Activated CD8-positive, alpha-beta memory T cell treated with anti-CD3 and anti-CD28 coated beads for 4 hours (primary cell): ENCODE measurements around the gene RANGAP1.
A peak's percentile ranks its signal among the peaks of the same experiment; 100 is the strongest.
"Not testable (repeated sequence)": the region's sequence is repeated elsewhere in the genome, so short reads cannot be mapped to it uniquely, and the experiment has no call there.

Experiments used
- DNase-seq, 2 donors: peaks; one replicate each; pipeline ENCODE4 v3.0.0-alpha.2; 2020; ENCODE audit warnings: low read depth in 2 of 2

RANGAP1 gene

DNA sequence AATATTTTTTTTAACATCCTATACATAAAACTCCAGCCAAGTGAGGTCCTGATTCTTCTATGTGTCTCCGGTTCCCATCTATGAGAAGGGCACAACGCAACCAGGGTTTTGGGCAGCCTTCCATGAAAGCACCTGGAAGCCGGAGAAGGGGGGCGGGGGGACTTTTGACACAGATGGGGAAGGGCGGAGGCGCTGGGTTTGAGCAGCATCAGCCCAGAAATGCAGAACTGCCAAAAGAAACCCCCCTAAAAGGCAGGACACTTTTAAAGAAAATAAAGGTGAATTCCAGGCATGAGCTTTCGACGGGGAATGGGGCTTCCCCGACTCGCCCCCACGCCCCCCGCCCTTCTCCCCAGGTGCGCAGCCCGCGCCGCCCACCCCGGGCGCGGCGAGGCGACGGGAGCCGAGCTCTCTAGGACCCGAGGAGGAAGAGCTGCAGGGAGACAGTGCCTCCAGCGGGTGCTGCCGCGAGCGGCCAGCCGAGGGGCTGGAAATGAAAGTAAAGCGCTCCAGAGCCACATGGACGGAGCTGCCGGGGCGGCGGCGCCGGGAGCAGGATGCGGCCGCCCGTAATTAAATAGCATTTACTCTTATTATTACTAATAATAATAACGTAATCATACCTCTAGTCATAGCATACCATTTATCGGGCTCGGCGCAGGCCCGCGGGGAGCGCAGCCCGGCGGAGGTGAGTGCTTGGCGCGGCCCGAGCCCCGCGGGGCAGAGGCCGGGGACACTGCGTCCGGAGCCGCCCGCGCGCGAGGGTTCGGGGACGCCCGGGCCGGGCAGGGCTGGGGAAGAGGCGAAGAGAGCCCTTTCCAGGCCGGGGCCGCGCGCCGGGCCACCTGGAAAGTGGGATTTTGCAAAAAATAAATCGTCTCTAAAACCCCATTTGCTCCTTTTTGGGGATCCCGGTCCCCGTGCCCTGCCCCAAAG, 15.4 kb upstream of the RANGAP1 start, which contains the start of gene ZC3H7B:
Gene ZC3H7B (plus strand): TSS at position 441 of the 936 bp plus-strand sequence. CDS start 19,136 bp downstream, outside the sequence.
- peak; percentile 62 to 75 for DNase-seq

DNA sequence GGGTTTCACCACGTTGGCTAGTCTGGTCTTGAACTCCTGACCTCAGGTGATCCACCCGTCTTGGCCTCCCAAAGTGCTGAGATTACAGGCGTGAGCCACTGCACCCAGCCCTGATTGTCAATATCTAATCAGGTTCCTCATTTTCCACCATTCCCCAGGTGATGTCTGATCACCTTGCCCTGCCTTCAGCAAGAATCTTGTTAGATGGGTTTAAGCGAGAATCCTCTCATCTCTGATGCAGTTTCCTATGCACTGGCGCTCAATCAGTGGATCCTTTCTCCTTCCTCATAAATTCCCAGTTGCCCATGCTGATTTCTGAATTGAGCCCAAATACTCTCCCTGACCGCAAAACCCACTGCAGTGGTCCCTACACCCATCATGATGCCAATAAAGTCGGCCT, 14.7 kb upstream of the RANGAP1 start:
- DNase-seq: no peak

DNA sequence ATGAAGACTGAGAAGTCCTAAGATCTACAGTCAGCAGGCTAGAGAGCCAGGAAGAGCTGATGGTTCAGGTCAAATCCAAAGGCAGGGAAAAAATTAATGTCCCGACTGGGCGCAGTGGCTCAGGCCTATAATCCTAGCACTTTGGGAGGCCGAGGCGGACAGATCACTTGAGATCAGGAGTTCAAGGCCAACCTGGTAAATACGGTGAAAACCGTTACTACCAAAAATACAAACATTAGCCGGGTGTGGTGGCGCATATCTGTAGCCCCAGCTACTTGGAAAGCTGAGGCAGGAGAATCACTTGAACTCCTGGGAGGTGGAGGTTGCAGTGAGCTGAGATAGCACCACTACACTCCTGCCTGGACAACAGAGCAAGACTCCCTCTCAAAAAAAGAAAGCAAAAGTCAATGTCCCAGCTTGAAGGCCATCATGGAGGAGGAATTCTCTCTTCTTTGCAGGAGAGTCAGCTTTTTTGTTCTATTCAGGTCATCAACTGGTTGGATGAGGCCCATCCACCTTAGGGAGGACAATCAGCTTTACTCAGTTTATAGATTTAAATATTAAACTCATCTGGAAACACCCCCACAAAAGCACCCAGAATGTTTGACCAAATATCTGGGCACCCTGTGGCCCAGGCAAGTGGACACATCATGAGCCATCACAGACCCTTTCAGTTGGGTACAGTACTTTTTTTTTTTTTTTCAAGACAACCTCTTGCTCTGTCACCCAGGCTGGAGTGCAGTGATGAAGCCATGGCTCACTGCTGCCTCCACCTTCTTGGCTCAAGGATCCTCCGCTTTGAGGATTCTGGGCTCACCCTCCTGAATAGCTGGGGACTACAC, 11.1 kb upstream of the RANGAP1 start:
- no peak for DNase-seq

DNA sequence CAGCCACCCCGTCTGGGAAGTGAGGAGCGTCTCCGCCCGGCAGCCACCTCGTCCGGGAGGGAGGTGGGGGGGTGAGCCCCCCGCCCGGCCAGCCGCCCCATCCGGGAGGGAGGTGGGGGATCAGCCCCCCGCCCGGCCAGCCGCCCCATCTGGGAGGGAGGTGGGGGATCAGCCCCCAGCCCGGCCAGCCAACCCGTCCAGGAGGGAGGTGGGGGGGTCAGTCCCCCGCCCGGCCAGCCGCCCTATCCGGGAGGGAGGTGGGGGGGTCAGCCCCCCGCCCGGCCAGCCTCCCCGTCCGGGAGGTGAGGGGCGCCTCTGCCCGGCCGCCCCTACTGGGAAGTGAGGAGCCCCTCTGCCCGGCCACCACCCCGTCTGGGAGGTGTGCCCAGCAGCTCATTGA, 8.8 kb upstream of the RANGAP1 start:
- DNase-seq: not testable (repeated sequence)

DNA sequence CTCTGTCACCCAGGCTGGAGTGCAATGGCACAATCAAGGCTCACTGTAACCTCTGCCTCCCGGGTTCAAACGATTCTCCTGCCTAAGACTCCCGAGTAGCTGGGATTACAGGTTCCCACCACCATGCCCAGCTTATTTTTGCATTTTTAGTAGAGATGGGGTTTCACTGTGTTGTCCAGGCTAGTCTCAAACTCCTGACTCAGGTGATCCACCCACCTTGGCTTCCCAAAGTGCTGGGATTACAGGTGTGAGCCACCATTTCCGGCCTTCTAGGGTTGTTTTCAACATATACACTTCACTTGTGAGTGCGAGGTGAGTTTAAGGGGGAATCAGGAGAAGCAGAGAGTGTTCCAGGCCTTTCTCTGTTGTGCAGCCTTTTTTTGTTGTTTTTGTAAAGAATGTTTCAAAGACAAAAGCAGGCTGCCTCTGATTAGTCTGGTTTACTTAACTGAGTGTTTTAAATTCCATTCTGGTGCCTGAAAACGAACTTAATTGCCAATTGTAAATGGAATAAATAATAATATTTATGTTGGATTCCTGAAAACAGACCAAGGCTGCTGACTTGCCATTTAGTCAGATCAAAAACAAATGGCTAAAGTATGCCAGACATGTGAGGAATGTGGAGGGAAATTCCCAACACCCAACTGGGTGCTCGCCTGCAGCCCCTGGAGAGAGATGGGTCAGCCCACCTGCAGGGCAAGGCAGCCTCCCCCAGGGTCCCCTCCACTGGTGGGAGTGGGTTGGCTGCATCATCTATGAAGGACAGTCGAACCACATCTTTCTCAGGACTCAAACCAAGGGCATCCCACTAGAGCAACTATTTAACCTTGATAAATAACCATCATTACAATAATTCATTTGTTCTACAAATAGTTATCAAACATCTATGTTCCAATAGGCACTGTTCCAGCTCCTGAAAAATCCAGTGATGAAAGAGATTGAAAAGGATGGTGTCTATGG, 4.6 kb upstream of the RANGAP1 start:
- no peak for DNase-seq

DNA sequence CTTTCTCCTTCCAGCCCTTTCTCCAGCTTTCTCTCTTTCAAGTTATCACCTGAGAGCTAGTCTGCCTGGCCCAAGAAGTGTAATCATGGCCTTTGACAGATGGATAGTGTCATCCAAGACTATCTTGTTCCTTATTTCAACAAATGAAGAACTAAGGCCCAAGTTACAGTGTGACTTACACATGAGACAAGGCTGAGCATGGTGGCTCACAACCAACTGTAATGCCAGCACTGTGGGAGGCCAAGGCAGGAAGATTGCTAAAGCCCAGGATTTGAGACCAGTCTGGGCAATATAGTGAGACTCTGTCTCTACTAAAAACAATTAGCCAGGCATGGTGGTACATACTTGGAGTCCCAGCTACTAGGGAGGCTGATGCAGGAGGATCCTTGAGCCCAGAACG, 3.7 kb upstream of the RANGAP1 start:
- DNase-seq: no peak

DNA sequence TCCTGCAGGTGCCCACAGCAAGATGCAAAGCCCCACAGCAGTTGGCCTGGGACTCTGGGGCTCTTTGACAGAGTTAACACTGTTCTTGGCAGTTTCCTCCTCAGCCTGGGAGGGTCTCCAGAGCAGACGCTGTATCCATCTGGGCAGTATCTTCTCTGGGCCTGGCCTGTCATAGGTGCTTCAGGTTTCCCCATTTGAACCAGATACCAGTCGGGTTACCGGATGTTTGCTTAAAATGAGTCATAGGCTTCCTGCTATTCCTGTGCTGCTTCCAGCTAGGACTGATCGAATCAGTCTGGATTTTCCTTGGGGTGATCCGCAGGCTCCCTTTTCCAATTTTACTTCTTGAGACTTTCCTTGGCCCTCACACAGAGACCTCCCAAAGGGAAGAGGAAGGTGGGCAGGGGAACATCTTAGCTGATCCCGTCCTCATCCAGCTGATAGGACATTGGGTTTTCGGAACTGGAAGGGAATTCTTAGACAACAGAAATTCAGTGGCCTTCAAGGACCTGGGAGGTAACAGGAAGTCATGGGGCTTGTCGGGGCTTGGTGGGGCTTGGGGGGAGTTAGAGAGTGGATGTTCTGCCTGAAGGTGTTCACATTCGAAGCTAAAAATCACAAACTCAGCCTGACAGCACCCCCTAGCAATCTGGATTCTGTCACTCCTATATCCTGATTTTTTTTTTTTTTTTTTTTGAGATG, 2.4 kb upstream of the RANGAP1 start:
- DNase-seq: no peak

DNA sequence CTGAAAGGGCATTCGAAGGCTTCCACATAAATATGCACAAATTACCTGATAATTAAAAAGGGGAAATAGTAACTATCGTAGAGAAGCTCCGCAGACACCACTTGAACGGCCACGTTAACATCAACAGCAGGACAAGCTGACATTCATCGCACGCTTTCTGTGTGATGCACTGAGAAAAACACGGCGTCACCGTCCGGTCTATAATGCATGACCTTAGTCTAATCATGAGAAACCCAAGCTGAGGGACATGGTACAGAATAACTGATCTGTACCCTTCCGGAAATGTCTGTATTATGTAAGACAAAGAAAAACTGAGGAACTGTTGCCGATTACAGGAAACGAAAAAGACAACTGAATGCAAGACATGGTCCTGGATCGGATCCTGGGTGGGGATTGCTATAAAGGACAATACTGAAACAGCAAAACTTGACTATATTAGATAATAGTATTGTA, 678 bp upstream of the RANGAP1 start:
- peak in 1 of 2 donors; percentile 13 for DNase-seq

DNA sequence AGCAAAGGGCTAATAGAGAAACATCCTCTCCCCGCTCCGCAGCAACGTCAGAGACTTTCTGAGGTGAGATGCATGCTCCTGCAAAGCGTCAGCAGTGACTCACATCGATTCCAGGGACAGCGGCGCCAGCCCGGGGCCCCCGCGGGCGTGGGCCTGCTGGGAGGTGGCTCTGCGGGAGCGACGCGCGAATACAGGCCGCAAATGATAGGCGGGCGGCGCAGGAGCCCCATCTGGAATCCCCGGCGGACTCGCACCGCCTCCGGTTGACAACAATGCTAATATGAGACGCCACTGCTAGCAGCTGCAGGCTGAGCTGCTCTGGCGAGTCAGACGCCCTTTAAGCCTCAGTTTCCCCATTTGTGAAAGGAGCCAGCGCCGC, 557 bp downstream of the RANGAP1 start:
- peak; percentile 64 to 79 for DNase-seq

DNA sequence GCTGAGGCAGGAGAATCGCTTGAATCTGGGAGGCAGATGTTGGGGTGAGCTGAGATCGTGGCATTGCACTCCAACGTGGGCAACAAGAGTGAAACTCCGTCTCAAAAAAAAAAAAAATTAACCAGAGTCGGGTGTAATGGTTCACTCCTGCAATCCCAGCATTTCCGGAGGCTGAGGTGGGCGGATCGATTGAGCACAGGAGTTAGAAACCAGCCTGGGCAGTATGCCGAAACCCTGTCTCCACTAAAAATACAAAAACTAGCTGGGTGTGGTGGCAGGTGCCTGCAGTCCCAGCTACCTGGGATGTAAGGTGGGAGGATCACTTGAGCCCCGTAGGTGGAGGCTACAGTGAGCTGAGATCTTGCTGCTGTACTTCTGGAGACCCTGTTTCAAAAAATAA, 1.5 kb downstream of the RANGAP1 start:
- no peak for DNase-seq

DNA sequence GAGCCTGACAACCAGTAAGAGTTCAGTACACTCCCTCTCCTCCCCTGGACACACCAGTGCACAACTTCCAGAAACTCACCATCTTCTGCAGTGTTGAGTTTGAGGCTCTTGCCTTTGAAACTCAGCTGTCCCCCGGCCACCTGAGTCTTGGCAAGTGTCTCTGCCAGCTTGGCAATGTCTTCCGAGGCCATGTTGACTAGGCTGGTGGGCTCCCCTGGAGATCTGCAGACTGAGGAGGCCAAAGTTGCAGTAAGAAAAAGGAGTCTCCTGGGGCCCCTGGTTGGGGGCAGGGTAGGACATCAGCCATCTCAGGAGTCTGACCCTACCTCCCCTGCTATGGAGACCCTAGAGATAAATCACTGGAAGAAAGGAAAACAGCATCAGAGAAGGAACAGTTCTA, 5.1 kb downstream of the RANGAP1 start:
- no peak for DNase-seq

DNA sequence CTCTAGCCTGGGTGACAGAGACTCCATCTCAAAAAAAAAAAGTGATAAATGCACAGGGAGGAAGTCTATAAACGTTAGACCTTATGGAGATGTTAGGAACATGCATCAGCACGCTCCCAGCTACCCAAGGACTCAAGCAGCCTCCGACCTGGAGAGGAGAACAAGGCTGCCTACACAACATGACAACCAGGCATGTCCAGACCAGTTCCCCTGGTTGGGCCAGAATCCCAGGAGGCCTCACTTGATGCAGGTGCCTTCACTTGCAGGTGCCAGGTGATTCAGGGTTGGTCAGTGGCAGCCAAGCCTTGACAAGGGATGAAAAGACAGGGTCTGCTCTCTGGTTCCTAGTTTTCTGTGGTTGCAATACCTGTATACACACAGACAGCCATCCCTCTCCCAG, 5.9 kb downstream of the RANGAP1 start:
- no peak for DNase-seq

DNA sequence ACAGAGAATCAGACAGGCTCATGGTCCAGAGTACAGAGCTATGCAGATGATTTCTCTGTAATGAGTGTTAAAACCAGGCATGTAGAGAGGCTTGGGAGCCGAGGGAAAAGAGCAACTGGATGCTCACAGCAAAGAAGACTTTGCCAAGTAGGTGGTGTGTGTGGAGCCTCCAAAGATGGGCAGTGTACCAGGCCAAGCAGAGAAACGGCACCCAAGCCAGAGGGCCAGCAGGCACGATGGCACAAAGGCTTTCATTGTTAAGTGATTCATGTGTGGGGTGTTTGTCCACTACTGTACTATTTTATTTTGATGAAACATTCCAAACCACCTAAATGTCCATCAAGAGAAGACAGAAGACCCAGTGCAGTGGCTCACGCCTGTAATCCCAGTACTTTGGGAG, 11.1 kb downstream of the RANGAP1 start:
- DNase-seq: no peak

DNA sequence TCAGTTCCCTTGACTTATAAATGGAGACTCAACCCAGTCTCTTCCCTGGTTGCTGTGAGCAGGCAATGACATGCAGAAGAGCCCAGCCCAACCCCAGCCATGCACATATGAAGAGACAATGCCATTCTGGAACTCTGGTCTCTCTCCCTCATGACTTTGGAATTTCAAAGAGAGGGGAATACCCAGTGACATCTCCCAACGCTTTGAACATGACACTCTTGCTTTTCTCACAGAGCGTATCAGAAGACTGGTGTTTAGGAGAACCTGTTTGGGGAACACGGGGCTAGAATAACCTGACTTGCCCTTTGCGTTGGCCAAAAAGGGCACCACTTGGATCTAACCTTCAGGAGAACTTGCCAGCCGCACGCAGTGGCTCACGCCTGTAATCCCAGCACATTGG, 12.9 kb downstream of the RANGAP1 start:
- no peak for DNase-seq

DNA sequence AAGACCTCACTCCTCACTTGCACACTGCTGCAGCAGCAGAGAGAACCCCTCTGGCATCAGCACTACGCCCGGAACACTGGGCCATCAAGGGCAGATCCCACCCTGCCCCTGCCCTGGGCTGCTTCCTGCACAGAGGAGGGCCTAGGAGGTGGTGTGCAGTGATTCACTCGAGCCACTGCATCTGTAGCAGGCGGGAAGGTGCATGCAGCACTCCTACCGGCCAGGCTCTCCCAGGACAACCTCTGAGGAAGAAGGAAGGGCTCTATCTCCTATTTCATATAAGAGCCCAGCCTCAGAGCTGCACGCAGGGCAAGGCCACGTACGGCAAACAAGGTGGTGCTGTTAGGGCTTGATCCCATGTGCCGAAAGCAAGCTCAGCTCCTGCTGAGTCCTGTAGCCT, 14.2 kb downstream of the RANGAP1 start:
- no peak for DNase-seq

DNA sequence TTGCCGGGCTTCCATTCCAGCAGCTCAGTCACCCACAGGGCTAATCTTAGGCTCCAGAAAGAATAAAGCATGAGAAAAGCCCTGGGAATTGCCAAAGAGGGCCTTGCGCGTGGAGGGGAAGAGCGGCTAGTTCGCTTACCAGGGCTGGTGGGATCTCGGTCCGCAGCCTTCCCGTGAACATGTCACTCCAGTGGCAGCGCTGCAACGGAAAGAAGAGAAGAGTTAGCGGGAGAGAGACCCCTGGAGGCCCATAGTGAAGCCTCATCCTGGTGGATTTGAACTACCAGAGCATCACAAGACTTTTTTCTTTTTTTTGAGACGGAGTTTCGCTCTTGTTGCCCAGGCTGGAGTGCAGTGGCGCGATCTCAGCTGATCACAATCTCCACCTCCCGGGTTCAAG, 18.0 kb downstream of the RANGAP1 start:
- DNase-seq: no peak

DNA sequence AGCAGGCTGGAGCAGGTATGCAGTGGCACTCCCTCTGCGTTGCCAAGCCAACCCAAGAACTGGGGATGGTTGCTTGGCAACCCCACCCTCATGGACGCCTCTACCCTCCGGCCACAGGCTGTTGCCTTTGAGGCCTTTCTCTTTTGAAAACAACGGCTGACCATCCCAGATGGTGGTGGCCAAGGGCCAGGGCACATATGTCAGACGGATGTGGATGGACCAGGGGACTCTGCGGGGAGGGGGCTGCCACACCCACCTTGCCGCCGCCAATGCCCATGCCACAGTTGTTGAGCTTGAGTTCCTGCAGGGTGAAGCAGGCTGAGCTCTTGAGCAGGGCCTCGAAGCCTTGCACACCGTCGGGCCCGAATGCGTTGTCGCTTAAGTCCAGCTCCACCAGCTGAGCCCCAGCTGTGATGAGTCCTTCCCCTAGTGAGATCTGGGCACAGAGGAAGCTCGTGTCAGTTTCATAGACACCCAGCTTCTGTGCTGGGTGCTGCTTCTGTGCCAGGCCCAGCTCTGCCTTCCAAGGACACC, 21.5 kb downstream of the RANGAP1 start:
- no peak for DNase-seq

DNA sequence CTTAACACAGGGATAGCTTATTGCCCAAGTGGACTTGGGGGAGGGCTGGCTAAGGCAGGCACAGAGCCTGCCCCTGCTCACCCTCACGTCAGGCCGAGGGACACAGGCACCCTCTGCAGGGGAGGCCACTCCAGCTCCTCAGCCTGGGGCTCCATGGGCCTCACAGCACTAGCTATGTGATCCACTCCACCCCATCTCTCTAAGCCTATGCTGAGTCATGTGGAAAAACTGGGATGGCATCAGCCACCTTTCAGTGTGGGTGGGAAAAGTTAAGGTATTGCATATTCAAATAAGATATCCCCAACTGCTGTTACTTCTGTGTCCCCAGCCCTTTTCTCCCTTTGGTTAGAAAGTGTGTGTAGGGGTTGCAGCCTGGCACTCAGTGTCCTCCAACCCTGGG, 22.3 kb downstream of the RANGAP1 start:
- no peak for DNase-seq

DNA sequence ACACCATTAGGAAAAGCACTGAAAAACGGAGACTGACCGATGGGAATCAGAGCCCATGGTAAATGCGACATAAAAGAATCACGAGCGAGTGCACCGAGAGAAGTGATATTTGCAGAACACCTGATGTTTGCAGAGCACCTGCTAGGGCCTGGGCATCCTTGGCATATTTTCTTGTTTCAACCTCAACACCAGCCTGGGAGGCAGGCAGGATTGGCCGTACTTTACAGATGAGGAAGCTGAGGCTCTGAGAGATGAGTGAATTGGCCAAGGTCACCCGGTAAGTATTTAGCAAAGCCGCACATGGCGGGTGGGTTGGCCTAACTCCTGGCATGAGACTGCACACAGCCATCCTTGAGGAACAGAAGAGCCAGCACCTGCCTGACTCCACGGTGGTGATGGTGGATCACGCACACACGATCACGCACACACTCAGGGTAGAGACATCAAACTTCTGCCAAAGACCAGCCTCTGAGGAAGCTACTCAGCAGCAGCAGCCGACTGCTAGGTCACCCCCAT, 23.7 kb downstream of the RANGAP1 start:
- no peak for DNase-seq

DNA sequence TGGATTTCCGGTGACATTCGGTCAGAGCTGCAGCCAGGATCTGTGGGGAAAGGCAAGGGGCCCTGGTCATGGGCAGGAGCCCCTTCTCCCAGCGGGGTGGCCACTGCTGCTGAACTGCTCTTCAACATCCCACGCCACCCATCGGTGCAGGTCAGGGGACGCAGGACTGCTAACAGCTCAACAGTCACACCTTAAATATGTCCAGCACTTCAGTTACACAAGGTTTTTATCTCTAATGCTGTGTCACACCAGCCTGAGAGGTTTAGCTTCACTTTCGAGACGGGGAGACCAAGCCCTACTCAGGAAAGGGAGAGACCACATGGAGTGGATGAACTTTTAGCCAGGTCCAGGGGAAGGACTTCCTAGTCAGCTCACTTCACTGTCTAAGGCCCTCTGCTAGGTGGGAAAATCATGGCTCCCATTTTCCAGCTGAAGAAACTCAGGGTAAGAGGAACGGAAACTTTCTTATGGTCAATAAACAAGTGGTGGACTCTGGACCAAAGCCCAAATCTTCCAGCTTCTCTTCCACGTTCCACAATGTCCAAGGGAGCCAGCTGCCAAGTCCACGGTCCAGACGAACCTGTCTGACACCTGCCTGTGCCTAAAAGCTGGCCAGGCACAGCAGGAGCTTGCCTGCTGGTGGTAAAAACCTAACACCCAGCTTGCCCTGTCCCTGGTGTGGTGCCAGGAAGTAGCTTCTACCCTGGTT, 24.3 kb downstream of the RANGAP1 start:
- DNase-seq: no peak
